HepG2 (cell line): ENCODE results near the gene PSMB3. TPM values are rescaled to one million over a fixed set of nuclear protein-coding genes. Genes with fewer than 3 reads are reported as not detected.

ENCODE experiments used
- ATM ChIP-seq: fragments of 450-650 bp; IDR thresholded peaks from 2 replicates; pipeline ENCODE4 v1.7.1; 2017; ENCODE audit warnings: mild to moderate bottlenecking, borderline replicate concordance
- BRD4 ChIP-seq: sonication (generic); formaldehyde crosslinking; IDR thresholded peaks from 2 replicates; pipeline ENCODE4 v1.4.0; 2020; ENCODE audit warnings: missing genetic modification reagents
- CBX1 ChIP-seq: IDR thresholded peaks from one replicate; pipeline ENCODE4 v1.6.1; 2016; ENCODE audit warnings: antibody characterized with exemption, low read depth
- CBX5 ChIP-seq: sonication (generic); formaldehyde crosslinking; IDR thresholded peaks from 2 replicates; pipeline ENCODE4 v1.4.0; 2020; ENCODE audit warnings: missing genetic modification reagents, borderline replicate concordance
- FIP1L1 ChIP-seq: fragments of 200-400 bp; formaldehyde crosslinking; IDR thresholded peaks from 2 replicates; pipeline ENCODE4 v1.6.1; 2018; ENCODE audit warnings: low read depth, mild to moderate bottlenecking, low read length, moderate library complexity, borderline replicate concordance; ENCODE audit not compliant: insufficient read depth
- FOXA1 ChIP-seq, 2 experiments: fragments of 450-650 bp in 1 of 2; sonication (generic) in 1 of 2; formaldehyde crosslinking in 1 of 2; IDR thresholded peaks; 2 replicates each; pipeline versions ENCODE4 v1.4.0 to v1.6.1; 2016 to 2020; ENCODE audit warnings: missing genetic modification reagents in 1 of 2
- KAT2B ChIP-seq: fragments of 150-350 bp; IDR thresholded peaks from 2 replicates; pipeline ENCODE4 v1.6.1; 2014; ENCODE audit warnings: low read depth, low read length, borderline replicate concordance
- KDM2A ChIP-seq: sonication (generic); formaldehyde crosslinking; IDR thresholded peaks from 2 replicates; pipeline ENCODE4 v1.4.0; 2020; ENCODE audit warnings: low read depth, missing genetic modification reagents, borderline replicate concordance
- RBAK ChIP-seq: sonication (generic); formaldehyde crosslinking; IDR thresholded peaks from 2 replicates; pipeline ENCODE4 v1.5.1; 2020; ENCODE audit warnings: mild to moderate bottlenecking, missing genetic modification reagents
- STAT5B ChIP-seq: sonication (generic); formaldehyde crosslinking; IDR thresholded peaks from 2 replicates; pipeline ENCODE4 v1.4.0; 2020; ENCODE audit warnings: missing genetic modification reagents
- THYN1 ChIP-seq: sonication (generic); formaldehyde crosslinking; IDR thresholded peaks from 2 replicates; pipeline ENCODE4 v1.8.1; 2023; ENCODE audit warnings: low read depth, mild to moderate bottlenecking, moderate library complexity, missing genetic modification reagents, borderline replicate concordance
- WIZ ChIP-seq: sonication (generic); formaldehyde crosslinking; IDR thresholded peaks from 2 replicates; pipeline ENCODE4 v1.5.1; 2020; ENCODE audit warnings: mild to moderate bottlenecking, missing genetic modification reagents
- ZNF263 ChIP-seq: sonication (generic); formaldehyde crosslinking; IDR thresholded peaks from 2 replicates; pipeline ENCODE4 v1.4.0; 2020; ENCODE audit warnings: missing genetic modification reagents
- ZNF326 ChIP-seq: sonication (generic); formaldehyde crosslinking; IDR thresholded peaks from 2 replicates; pipeline ENCODE4 v1.4.0; 2020; ENCODE audit warnings: missing genetic modification reagents, borderline replicate concordance
- ZNF451 ChIP-seq: sonication (generic); formaldehyde crosslinking; IDR thresholded peaks from 2 replicates; pipeline ENCODE4 v1.5.0; 2020; ENCODE audit warnings: mild to moderate bottlenecking, missing genetic modification reagents
- ZNF530 ChIP-seq: sonication (generic); formaldehyde crosslinking; IDR thresholded peaks from 2 replicates; pipeline ENCODE4 v1.5.0; 2020; ENCODE audit warnings: low read depth, mild to moderate bottlenecking, missing genetic modification reagents
- ZNF570 ChIP-seq: sonication (generic); formaldehyde crosslinking; IDR thresholded peaks from 2 replicates; pipeline ENCODE4 v1.4.0; 2020; ENCODE audit warnings: mild to moderate bottlenecking, missing genetic modification reagents, borderline replicate concordance
- ZNF678 ChIP-seq: sonication (generic); formaldehyde crosslinking; IDR thresholded peaks from 2 replicates; pipeline ENCODE4 v1.4.0; 2020; ENCODE audit warnings: mild to moderate bottlenecking, missing genetic modification reagents
- ZNF7 ChIP-seq: IDR thresholded peaks from 2 replicates; pipeline ENCODE4 v1.6.1; 2016; ENCODE audit warnings: missing biosample characterization, missing genetic modification reagents
- ZSCAN22 ChIP-seq: sonication (generic); formaldehyde crosslinking; IDR thresholded peaks from 2 replicates; pipeline ENCODE4 v1.4.0; 2020; ENCODE audit warnings: mild to moderate bottlenecking, missing genetic modification reagents
- polyA plus RNA-seq, 8 experiments: library from polyadenylated mRNA; depleted of rRNA in 3 of 8; stranded (reverse) in 7 of 8; unstranded in 1 of 8; fragments of >200 nt; fragmentation: Illumina TruSeq in 4 of 8; extraction: Trizol in 4 of 8; gene quantifications; 2 replicates each; pipeline versions ENCODE4 v1.2.1 to v1.2.3, GENCODE V29; 2011 to 2016; ENCODE audit warnings: low read depth in 4 of 8, missing spikeins in 1 of 8, mixed read lengths in 1 of 8; ENCODE audit not compliant: insufficient read depth in 1 of 8
- total RNA-seq, 5 experiments: library from RNA; depleted of rRNA; stranded (reverse); fragments of >200 nt; fragmentation: Illumina TruSeq; extraction: Trizol; gene quantifications; 2 replicates each; pipeline ENCODE4 v1.2.3, GENCODE V29; 2016; ENCODE audit warnings: low read depth in 1 of 5
- TF ChIP-seq, protein P1 (sequence below): sonication (generic); formaldehyde crosslinking; IDR thresholded peaks from 2 replicates; pipeline ENCODE4 v1.4.0; 2020; ENCODE audit warnings: mild to moderate bottlenecking, missing genetic modification reagents
- TF ChIP-seq, protein P2 (sequence below): sonication (generic); formaldehyde crosslinking; IDR thresholded peaks from 2 replicates; pipeline ENCODE4 v1.8.0; 2022; ENCODE audit warnings: mild to moderate bottlenecking, missing genetic modification reagents; ENCODE audit not compliant: insufficient replicate concordance
- TF ChIP-seq, protein P3 (sequence below): sonication (generic); formaldehyde crosslinking; IDR thresholded peaks from 2 replicates; pipeline ENCODE4 v1.8.0; 2022; ENCODE audit warnings: missing genetic modification reagents, mild to moderate bottlenecking, borderline replicate concordance

The PSMB3 gene
- total and polyA plus RNA-seq, 2 of the 13 experiments (the other 11 are each of a cell fraction or from before 2014, with no cell fraction given), result 366 to 517 TPM

DNA sequence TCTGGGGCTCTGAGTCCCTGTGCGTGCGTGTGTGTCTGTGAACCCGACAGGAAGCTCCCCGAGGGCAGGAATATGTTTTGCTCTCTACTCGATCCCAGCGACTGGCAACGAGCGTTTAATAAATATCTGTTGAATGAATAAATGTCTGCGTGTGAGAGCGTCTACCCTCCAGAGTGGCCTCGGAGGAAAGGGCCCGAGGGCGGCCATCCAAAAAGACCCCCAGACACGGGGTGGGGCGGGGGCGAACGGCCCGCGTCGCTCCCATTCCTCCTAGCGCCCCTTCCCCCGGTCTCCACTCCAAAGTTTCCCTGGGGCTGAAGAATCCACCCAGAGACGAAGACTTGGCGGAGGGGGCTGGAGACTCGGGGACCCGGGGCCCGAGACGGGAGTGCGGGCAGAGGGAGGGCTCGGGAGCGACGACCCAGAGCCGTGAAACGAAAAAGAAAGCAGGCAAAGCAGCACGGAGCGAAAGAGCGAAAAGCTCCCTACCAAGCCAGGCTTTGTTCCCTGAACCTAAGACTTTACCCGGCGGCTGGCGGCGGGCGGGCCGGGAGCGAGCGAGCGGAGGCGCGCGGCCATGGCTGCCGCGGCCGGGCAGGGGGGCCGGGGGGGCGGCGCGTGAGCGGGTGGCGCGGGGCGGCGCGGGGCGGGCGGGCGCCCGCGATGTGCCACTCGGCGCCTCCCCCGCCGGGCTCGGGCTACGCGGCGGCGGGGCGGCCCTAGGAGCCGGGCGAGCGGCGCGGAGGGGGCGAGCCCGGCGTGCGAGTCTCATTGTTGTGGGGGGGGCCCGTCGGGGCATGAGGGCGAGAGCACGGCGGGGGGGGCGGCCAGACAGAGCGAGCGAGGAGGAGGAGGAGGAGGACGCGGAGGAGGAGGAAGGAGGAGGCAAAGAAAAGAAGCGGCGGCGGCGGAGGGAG lies 47.7 kb upstream of the PSMB3 start, which contains the start of gene MLLT6 (continued):
- no peak for TF ChIP-seq ZNF7
- TF ChIP-seq ATM, result no peak
- no peak for TF ChIP-seq FOXA1 (IDR thresholded peaks at IDR 0.05)
- no peak for TF ChIP-seq FOXA1 (CRISPR knock-in tag; IDR thresholded peaks at IDR 0.05)
- no peak for TF ChIP-seq ZNF530 (CRISPR knock-in tag)
- peak; percentile 70 for TF ChIP-seq ZNF263
- TF ChIP-seq CBX5 (CRISPR knock-in tag), result 0 out of 2 replicates have a peak, but pooled peaks have one; percentile 80
- no peak for TF ChIP-seq ZNF570 (CRISPR knock-in tag)
- TF ChIP-seq CBX1, result no peak
- no peak for TF ChIP-seq ZSCAN22 (CRISPR knock-in tag)
- 0 out of 2 replicates have a peak, but pooled peaks have one; percentile 4 for TF ChIP-seq ZNF451
- TF ChIP-seq KDM2A, result peak; percentile 31
- TF ChIP-seq THYN1 (CRISPR knock-in tag), result 0 out of 2 replicates have a peak, but pooled peaks have one; percentile 0
- no peak for TF ChIP-seq KAT2B
- TF ChIP-seq RBAK (CRISPR knock-in tag), result no peak
- TF ChIP-seq STAT5B (CRISPR knock-in tag), result 0 out of 2 replicates have a peak, but pooled peaks have one; percentile 58
- peak; percentile 88 for TF ChIP-seq BRD4 (CRISPR knock-in tag)
- 0 out of 2 replicates have a peak, but pooled peaks have one; percentile 74 for TF ChIP-seq FIP1L1
- TF ChIP-seq, protein P1, sequence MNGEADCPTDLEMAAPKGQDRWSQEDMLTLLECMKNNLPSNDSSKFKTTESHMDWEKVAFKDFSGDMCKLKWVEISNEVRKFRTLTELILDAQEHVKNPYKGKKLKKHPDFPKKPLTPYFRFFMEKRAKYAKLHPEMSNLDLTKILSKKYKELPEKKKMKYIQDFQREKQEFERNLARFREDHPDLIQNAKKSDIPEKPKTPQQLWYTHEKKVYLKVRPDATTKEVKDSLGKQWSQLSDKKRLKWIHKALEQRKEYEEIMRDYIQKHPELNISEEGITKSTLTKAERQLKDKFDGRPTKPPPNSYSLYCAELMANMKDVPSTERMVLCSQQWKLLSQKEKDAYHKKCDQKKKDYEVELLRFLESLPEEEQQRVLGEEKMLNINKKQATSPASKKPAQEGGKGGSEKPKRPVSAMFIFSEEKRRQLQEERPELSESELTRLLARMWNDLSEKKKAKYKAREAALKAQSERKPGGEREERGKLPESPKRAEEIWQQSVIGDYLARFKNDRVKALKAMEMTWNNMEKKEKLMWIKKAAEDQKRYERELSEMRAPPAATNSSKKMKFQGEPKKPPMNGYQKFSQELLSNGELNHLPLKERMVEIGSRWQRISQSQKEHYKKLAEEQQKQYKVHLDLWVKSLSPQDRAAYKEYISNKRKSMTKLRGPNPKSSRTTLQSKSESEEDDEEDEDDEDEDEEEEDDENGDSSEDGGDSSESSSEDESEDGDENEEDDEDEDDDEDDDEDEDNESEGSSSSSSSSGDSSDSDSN, result no peak
- TF ChIP-seq, protein P2, sequence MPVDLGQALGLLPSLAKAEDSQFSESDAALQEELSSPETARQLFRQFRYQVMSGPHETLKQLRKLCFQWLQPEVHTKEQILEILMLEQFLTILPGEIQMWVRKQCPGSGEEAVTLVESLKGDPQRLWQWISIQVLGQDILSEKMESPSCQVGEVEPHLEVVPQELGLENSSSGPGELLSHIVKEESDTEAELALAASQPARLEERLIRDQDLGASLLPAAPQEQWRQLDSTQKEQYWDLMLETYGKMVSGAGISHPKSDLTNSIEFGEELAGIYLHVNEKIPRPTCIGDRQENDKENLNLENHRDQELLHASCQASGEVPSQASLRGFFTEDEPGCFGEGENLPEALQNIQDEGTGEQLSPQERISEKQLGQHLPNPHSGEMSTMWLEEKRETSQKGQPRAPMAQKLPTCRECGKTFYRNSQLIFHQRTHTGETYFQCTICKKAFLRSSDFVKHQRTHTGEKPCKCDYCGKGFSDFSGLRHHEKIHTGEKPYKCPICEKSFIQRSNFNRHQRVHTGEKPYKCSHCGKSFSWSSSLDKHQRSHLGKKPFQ (CRISPR knock-in tag), result no peak
- TF ChIP-seq ZNF326 (CRISPR knock-in tag), result no peak
- TF ChIP-seq WIZ (CRISPR knock-in tag), result no peak
- TF ChIP-seq, protein P3, sequence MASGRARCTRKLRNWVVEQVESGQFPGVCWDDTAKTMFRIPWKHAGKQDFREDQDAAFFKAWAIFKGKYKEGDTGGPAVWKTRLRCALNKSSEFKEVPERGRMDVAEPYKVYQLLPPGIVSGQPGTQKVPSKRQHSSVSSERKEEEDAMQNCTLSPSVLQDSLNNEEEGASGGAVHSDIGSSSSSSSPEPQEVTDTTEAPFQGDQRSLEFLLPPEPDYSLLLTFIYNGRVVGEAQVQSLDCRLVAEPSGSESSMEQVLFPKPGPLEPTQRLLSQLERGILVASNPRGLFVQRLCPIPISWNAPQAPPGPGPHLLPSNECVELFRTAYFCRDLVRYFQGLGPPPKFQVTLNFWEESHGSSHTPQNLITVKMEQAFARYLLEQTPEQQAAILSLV (CRISPR knock-in tag), result no peak
- TF ChIP-seq ZNF678 (CRISPR knock-in tag), result no peak
